Mononuclear cell (primary cell): ENCODE measurements around the gene SPINT2. TPM values are rescaled to one million over a fixed set of nuclear protein-coding genes. Genes with fewer than 3 reads are reported as not detected.
"Not testable (repeated sequence)": the region's sequence is repeated elsewhere in the genome, so short reads cannot be mapped to it uniquely, and the experiment has no call there.

Experiments
- H3K27me3 ChIP-seq: 2 replicates; pipeline ENCODE4 v1.6.0; 2011; ENCODE audit warnings: low read length, control low read depth; ENCODE audit not compliant: insufficient read depth
- H3K4me1 ChIP-seq: 2 replicates; pipeline ENCODE4 v1.5.1; 2011; ENCODE audit warnings: mild to moderate bottlenecking, low read length, control low read depth; ENCODE audit not compliant: insufficient read depth
- H3K4me3 ChIP-seq: 2 replicates; pipeline ENCODE4 v1.5.1; 2011; ENCODE audit warnings: mild to moderate bottlenecking, low read length, moderate library complexity
- H3K9me3 ChIP-seq: 2 replicates; pipeline ENCODE4 v1.5.1; 2011; ENCODE audit warnings: low read depth, mild to moderate bottlenecking, control low read depth, low read length
- total RNA-seq: library from RNA; depleted of rRNA; stranded (reverse); fragments of >200 nt; gene quantifications from one replicate; pipeline ENCODE4 v1.2.3, GENCODE V29; 2012

The SPINT2 gene
- total RNA-seq, 1 donor = 34.5 TPM

DNA sequence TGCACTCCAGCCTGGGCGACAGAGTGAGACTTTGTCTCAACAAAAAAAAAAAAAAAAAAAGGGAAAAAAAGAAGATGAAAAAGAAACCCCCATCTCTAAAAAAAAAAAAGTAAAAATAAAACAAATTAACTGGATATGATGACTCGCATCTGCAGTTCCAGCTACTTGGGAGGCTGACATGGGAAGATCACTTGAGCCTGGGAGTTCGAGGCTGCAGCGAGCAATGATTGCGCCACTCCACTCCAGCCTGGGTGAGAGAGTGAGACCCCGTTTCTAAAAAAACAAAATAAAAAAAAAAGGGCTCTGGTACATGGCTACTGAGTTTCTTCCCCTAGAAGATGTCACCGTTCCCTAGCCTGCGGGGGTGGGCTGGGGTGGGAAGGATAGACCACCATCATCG is 68.9 kb downstream of the SPINT2 start:
- Histone ChIP-seq H3K4me1 (peaks cover 9% of the 10 kb centered on the region), H3K27me3 (no peaks in the 10 kb centered on the region), H3K9me3 (no peaks in the 10 kb centered on the region), H3K4me3 (no peak overlapping the region)

DNA sequence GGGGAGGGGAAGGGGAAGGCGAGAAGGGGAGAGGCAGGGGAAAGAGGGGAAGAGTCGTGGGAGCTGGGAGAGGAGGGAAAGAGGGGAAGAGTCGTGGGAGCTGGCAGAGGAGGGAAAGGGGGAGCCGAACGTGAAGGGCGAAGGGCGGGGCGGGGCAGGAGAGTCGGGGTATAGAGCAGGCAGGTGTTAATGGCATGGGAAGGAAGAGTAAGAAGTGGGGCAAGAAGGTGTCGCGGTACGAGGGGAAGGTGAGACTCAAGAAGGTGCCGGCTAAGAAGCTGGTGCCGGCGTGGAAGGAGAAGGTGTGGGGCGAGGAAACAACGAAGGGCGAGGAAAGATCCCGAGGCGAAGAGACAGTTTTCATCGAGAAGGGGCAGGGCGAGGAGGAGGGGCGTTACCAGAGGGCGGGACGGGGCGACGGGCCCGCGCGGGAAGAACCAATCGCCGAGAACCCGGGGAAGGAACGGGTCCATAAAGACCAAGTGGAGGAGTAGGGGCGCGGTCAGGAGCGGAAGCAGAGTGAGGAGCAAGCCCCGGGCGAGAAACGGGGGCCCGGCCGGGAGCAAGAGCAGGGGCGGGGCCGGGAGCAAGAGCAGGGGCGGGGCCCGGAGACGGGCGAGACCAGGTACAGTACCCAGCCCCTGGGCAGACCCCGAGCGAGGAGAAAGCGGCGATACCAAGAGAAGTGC is 71.7 kb downstream of the SPINT2 start:
- no peaks in the 10 kb centered on the region for H3K27me3 ChIP-seq
- peaks cover 9% of the 10 kb centered on the region for H3K4me1 ChIP-seq
- H3K9me3 ChIP-seq = no peaks in the 10 kb centered on the region
- peak overlapping the region; percentile 72 for H3K4me3 ChIP-seq

DNA sequence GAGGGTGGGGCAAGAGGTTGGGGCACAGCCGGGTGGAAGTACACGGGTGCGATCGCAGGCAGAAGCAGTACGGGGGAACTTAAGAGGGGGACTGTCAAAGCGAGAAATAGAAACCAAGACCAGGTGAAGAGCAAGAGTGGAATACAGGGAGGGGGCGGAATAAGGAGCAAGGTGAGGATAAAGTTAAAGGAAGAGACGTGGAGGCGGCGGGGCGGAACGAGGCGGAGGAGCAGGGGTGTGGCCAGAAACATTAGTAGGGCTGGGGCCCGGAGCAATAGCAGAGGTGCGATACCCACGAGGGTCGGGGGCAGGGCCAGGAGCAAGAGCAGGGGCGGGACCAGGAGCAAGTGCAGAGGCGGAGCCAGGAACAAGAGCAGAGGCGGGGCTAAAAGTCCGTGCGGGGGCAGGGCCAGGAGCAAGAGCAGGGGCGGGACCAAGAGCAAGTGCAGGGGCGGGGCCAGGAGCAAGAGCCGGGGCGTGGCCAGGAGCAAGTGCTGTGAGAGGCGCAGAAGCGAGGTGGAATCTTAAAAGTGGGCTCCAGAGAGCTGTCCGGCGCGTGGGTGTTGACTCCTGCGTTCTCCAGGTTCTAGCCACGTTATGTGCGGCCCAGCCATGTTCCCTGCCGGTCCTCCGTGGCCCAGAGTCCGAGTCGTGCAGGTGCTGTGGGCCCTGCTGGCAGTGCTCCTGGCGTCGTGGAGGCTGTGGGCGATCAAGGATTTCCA is 72.4 kb downstream of the SPINT2 start:
- peaks cover 9% of the 10 kb centered on the region for H3K4me1 ChIP-seq
- peak overlapping the region; percentile 72 for H3K4me3 ChIP-seq
- H3K27me3 ChIP-seq = no peaks in the 10 kb centered on the region

DNA sequence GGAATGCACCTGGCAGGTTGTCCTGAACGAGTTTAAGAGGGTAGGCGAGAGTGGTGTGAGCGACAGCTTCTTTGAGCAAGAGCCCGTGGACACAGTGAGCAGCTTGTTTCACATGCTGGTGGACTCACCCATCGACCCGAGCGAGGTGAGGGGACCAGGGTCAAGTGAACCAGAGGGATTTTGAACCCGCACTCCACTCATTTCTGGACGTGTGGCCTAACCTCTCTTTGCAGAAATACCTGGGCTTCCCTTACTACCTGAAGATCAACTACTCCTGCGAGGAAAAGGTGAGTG is 72.9 kb downstream of the SPINT2 start:
- Histone ChIP-seq H3K9me3 (no peaks in the 10 kb centered on the region), H3K27me3 (no peaks in the 10 kb centered on the region), H3K4me3 (no peak overlapping the region), H3K4me1 (peaks cover 9% of the 10 kb centered on the region)

More for the DNA sequence above, 72.4 kb downstream of the SPINT2 start:
- no peaks in the 10 kb centered on the region for H3K9me3 ChIP-seq

DNA sequence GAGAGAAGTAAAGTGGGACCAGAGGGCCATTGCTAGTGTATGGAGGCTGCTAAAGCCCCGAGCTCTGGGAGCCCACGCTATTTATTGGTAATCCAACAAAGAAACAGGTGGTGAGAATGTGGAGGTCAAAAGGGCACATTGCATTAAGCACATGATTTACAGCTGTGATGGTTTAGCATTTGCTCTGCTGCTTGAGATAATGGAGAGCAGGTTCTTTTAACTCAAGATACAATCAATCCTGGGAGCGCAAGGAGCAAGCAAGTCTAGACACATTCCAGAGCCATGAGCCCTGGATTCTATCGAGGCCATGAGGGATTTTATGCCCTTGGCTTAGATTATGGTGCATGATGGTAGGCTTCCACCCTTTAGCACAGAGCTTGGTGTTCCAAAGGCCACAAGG is 74.6 kb downstream of the SPINT2 start:
- not testable (repeated sequence) for H3K9me3 ChIP-seq, H3K4me1 ChIP-seq, H3K4me3 ChIP-seq, H3K27me3 ChIP-seq

DNA sequence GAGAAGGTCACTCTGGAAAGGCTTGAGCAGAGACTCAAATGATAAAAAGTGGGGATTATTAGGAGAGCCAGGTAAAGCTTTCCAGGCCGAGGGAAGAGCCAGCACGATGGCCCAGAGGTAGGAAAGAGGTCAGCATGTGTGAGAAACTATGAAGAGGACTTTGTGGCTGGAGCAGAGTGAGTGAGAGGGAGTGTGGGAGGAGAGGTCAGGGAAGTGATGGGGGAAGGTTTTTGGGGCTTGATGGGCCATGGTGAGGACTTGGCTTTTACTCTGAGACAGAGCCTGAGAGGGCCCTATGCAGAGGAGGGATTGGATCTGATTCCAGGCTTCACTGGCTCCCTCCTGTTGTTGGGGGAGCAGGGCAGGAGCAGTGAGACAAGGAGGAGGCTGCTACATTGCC is 76.6 kb downstream of the SPINT2 start:
- Histone ChIP-seq H3K4me3 (no peak overlapping the region), H3K9me3 (no peaks in the 10 kb centered on the region), H3K4me1 (peaks cover 9% of the 10 kb centered on the region), H3K27me3 (no peaks in the 10 kb centered on the region)

Other genes with a start within 250 kb of the SPINT2 start
- not detected for gene DPF1, start 40.4 kb upstream of the SPINT2 start, total RNA-seq
- 0.31 TPM for gene PPP1R14A, start 8.2 kb upstream of the SPINT2 start, total RNA-seq
- gene C19orf33, start 39.7 kb downstream of the SPINT2 start, total RNA-seq = 3.1 TPM
- 27.4 TPM for gene YIF1B, start 51.4 kb downstream of the SPINT2 start, total RNA-seq
- gene KCNK6, start 55.3 kb downstream of the SPINT2 start, total RNA-seq = 3.8 TPM
- 1.9 TPM for gene CATSPERG, start 71.3 kb downstream of the SPINT2 start, total RNA-seq
- gene PSMD8, start 110.0 kb downstream of the SPINT2 start, total RNA-seq = 88.1 TPM
- gene GGN, start 123.5 kb downstream of the SPINT2 start, total RNA-seq = not detected
- 0.10 TPM for gene SPRED3, start 124.1 kb downstream of the SPINT2 start, total RNA-seq
- gene FAM98C, start 138.5 kb downstream of the SPINT2 start, total RNA-seq = 11.6 TPM
- gene RASGRP4, start 161.6 kb downstream of the SPINT2 start, total RNA-seq = 19.3 TPM
- gene RYR1, start 169.1 kb downstream of the SPINT2 start, total RNA-seq = 0.10 TPM